NCI-H2227 (cell line): Measurements from ENCODE around the gene IPO4.

Source experiments
- DNase-seq: peaks from one replicate; lab custom pipeline; 2025; ENCODE audit not compliant: unreplicated experiment; lab: John Stamatoyannopoulos, UW

The IPO4 gene

DNA sequence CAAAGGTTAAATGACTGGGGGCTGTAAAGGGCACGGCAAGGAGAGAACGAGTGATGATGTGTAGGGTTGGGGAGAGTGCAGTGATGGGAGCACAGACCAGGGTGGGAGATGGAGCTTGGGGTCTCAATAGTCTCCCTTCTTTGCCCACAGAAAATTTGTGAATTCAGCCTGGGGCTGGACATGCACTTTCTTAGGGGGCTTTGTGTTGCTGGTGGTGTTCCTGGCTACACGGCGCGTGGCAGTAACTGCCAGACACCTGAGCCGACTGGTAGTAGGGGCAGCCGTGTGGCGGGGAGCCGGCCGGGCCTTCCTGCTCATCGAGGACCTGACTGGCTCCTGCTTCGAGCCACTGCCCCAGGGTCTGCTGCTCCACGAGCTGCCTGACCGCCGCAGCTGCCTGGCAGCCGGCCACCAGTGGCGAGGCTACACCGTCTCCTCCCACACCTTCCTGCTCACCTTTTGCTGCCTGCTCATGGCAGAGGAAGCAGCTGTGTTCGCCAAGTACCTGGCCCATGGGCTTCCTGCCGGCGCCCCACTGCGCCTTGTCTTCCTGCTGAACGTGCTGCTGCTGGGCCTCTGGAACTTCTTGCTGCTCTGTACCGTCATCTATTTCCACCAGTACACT lies 56.4 kb downstream of the IPO4 start:
- DNase-seq, result no peak

DNA sequence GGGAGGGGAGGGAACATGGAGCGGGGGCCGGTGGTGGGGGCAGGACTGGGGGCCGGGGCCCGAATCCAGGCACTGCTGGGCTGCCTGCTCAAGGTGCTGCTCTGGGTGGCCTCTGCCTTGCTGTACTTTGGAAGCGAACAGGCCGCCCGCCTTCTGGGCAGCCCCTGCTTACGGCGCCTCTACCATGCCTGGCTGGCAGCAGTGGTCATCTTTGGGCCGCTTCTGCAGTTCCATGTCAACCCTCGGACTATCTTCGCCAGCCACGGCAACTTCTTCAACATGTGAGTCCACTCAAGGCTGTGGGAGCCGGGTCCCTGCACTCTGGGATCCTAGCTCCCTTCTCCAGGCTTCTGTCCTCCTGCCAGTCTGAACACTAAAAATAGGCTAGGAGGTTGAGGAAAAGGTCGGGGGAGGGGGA lies 57.1 kb downstream of the IPO4 start:
- no peak for DNase-seq

DNA sequence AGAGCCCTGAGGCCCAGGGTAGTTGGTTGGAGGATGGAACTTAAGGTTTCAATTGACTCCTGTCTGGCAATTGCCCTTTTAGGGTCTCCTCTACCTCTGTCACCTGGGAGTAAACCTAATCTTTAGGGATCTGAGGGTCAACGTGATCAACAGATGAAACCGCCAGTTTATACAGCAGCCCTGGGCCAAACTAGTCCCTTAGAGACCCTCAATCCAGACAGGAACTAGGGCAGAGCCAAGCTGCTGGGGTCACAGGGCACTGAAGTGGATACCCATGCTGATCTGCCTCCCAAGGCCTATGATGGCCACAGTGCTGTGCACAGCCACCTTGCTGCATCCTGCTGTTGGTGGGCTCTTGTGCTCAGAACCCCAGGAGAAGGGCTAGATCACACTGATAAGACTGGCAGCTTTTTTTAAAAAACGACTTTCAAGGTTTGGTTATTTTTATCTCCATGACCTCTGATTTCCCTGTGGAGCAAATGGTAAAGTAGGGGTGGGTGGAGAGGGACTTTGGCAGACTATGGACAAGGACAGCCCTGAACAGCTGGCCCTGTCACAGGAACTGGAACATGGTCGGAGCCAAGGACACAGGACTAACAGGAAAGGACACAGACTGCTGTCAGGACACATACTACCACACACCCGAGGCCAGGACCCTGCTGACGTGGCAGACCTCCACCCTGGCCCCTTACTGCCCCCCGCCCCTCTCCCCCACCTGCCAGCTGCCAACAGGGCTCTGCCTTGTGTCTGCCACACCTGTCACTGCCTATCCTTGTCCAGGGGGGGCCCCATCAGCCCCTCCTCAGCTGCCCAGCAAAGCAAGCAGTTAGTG lies 57.7 kb downstream of the IPO4 start:
- no peak for DNase-seq

DNA sequence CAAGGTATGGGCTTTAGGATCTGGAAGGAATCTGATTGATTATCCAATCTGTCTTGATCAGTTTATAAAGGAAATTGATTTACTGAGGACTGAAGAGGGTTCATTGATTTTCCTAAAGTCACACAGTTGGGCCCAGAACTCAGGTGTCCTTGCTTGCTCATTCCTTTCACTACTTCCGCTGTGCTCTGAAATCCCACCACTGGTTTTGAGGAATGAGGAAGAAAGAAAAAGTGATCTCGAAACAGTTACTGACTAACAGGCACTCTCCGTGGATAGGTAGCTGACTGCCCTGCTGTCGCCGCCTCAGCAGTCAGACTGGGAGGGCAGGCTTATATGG lies 58.3 kb downstream of the IPO4 start, which contains the start of gene FITM1:
TSS of gene FITM1 (plus strand) at position 280 of the 337 bp plus-strand sequence. CDS start 905 bp downstream, outside the sequence.
- no peak for DNase-seq
